ENCODE results near the gene TEKTIP1.
"Not testable (repeated sequence)": the region's sequence is repeated elsewhere in the genome, so short reads cannot be mapped to it uniquely, and the experiment has no call there.

TEKTIP1 gene

DNA sequence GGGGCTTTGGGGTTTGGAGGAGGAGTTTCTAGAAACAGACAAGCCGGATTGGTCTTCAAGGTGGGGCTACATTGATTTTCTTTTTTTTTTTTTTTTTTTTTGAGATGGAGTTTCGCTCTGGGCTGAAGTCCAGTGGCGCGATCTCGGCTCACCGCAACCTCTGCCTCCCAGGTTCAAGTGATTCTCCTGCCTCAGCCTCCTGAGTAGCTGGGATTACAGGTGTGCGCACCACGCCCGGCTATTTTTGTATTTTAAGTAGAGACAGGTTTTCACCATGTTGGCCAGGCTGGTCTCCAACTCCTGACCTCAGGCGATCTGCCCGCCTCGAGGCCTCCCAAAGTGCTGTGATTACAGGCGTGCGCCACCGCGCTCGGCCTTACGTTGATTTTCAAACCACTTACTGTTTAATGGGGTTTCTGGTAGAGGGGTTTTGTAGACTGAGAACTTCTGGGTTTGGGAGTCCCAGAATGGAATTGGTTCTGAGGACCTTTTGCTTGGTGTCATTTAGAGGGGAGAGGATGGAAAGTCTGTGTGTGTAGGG, 30.8 kb upstream of the TEKTIP1 start:
- not testable (repeated sequence) for DNase-seq

DNA sequence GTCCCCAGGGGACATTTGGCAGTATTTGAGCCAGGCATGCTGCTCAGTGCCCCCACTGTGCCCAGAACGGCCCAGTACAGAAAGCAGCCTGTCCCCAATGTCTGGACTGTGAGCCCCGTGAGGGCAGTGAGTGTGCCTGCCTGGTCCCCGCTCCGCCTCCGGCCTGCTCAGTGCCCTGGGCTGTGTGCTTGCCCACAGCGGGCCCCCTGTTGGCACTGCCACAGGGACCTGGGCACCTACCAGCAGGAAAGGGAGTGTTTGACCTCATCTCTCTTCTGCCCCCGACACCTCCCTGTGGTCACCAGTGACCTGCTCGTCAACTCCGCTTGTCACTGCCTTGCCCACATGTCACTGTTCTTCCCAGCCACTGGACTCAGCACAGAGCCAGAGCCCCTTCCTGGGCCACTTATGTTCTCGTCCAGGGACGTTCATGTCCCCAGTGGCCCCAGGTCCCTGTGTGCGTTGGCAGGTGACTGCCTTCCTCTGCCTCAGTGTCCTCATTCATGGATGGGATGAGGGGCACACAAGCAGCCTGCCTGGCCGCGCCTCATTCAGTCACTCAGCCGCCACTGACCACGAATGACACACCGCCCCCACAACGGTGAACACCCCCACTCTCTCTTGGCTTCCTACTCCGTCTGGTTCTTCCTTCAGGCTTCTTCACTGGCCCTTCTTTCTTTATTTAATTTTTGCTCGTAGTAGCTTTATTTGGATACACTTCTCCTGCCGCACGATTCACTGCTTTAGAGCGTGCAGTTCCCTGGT, 30.0 kb upstream of the TEKTIP1 start:
- no peak for DNase-seq

DNA sequence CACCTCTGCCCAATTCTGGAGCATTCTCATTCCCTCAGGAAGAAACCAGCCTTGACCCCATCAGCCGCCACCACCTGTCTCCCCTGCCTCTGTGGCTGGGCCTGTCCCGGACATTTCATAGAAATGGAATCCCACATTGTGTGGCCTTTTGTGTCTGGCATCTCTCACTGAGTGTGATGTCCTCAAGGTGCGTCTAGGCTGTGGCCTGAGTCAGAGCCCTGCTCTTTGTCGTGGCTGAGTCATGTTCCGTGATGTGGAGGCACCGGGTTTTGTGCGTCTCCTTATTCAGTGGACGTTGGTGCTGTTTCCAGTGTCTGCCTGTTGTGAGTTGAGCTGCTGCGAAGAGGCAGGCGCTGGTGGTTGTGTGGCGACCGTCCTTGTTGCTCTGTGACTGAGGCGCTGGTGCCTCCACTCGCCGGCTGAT, 29.4 kb upstream of the TEKTIP1 start:
- DNase-seq, result no peak

DNA sequence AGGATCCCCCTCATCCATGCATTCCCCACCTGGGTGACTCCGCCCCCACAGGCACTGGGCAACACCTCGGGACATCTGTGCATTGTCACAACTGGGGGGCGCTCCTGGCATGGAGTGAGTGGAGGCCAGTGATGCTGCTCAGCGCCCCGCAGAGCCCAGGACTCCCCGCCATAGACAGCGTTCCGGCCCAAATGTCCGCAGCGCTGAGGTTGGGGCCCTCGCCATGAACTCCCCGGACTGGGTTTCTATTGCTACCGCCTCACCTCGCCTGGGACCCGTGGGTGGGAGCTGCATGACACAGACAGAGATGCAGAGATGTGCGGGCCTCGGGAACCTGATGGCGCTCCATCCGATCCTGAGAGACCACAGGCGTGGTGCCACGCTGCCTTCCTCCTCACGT, 28.2 kb upstream of the TEKTIP1 start:
- no peak for DNase-seq

DNA sequence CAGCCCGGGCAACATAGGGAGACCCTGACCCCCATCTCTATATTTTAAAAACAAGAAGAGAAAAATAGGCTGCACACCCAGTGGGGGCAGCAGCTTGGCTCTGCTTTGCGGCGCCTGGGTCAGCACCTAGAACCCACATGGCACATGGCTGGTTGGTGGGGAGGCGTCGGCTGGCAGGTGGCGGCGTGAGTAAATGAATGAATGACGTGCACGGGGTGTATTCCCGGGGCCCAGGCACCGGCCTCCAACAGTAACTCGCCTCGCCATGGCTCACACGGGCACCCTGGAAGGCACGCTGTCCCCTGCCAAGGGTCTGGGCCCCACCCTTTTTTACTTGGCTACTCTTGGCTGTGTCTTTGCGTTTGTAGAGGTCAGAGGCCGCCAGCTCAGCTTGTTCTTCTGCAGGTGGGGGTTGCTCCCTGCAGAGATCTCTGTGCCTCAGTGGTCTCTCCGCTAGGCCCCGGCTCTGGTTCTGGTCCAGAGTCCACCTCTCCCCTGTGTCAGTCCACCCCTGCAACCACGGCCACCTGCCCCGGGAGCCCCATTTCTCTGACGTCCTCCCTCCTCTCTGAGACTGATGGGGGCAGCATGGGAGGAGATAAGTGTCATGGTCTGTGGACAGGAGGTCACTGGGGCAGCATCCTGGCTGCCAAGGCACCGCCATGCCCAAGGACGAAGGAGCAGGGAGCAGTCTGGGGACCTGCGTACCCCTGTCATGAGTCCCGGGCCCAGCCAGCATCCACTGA, 27.3 kb upstream of the TEKTIP1 start:
- DNase-seq, result no peak

DNA sequence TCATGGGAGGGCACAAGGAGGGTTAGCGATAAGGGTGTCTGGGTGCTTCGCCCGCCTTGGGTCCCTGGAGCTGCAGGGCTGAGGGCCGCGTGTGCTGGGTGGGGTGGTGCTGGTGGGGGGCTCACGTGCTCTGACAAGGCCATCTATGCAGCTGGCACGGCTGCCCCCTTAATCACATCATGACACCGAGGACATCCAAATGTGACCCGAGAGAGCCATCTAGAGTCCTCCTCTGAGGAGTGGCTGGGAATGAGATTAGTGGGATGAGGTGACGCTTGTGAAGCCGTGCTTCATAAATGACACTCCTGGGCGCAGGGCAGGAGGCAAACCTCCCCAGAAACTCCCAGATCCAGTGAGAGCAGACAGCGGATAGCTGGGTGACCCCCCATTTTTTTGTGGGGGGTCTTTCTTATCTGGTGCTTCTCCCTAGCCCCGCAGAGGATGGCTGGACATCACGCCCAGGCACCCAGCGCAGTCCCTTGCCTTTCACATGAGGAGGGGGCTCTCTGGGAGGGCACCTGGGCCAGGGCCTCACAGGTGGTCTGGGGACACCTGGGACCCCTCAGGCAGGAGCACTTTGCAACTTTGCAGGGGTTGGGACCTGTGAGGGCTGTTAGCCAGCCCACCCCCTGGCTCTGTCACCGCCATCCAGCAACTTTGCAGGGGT, 26.3 kb upstream of the TEKTIP1 start:
- DNase-seq, result no peak

DNA sequence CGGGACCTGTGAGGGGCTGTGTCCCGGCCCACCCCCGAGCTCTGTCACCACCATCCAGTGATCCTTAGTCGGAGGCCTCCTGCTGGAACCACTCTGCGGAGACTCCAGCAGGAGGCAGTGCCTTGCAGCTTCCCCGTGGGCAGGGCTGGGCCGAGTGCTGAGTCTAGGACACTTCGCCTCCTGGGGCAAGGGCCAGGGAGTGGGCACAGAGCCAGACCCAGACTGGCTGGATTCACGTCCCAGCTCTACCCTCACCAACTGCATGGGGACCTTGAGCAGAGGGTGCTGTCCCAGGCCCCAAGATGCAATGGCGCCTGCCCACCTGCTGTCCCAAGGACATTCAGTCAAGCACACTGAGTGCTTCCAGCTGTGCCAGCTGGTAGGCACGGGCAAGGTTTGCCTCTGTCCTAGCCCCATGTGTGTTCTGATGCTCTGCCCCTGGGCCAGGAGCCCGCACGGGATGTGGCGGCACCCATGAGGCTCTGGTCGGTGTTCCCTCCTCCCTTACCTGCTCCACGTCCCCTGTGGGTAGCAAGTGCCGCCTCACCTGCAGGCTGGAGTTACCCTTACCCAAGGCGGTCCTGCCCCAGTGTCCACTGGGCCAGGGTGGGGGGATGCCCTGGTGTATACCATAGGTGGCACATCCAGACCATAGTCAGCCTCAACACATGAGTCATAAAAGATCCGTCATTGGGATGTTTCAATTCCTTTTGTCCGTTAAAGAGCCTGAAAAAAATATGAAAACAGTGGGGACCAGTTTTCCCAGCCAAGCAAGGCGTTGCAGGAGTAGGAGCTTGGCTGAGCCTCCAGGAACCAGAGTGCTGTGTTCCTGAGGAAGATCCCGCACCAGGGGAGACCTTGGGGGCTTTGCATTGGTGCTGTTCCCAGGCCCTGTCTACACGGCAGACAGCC, 25.5 kb upstream of the TEKTIP1 start:
- no peak for DNase-seq

DNA sequence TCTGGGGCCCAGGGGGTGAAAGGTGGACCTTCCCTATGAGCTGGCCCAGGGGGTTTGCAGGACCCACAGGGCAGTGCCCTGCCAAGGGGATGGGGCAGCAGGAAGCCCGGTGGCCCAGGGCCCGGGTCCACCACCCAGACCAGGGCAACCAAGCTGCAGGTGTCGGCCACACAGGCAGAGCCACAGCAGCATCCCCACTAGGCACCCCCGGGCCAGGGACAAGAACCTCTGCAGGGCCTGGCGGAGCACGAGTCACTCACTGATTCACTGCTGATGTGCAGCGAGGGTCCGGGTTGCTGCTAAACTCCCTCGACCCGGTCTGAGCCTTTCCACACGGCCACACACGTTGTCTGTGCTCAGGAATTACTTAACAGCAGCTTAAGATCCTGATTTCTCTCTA, 24.0 kb upstream of the TEKTIP1 start:
- DNase-seq, result no peak

DNA sequence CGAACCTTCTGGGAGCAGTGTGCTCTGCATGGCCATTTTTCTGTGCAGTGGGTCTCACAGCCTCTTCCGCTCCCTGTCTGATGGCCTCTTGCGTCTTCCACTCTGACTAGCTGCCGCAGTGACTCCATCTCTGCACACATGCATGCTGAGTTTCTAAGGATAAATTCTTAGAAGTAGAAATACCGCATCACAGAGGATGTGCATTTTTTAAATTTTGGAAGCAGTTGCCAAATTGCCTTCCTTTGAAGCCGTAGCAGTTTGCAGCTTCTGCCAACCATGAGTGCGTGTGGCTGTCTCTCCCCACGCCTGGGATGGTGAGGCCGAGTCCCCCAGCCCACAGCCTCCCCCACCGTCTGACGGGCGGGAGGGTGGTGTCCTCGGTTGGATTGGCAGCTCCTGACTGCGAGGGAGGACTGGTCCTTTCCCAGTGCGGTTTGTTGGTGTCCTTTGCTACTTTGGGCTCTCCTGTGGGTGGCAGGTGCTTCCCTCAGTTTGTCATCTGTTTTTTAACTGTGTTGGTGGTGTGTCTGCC, 23.0 kb upstream of the TEKTIP1 start:
- DNase-seq, result no peak

DNA sequence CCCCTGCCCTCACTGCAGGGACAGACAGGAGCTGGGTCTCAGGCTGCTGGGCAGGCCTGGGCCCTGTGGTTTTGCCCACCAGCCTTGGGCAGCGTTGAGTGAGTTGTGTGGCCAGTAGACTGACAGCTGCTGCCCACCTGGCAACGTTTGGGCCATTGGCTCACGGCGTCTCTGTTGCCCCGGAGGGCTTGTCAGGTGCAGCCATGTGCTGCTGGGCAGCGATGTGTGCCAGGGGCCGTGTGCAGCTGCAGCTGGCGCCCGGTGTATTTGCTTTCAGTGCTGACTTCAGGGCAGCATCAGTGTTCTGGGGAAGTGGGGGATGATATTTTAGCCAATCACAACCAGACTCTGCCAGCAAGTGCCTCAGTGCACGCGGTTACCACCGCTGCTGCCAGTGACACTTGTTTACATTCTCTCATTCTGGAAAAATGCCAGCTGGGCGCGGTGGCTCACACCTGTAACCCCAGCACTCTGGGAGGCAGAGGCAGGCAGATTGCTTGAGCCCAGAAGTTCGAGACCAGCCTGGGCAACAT, 22.2 kb upstream of the TEKTIP1 start:
- peak; percentile 45 for DNase-seq

DNA sequence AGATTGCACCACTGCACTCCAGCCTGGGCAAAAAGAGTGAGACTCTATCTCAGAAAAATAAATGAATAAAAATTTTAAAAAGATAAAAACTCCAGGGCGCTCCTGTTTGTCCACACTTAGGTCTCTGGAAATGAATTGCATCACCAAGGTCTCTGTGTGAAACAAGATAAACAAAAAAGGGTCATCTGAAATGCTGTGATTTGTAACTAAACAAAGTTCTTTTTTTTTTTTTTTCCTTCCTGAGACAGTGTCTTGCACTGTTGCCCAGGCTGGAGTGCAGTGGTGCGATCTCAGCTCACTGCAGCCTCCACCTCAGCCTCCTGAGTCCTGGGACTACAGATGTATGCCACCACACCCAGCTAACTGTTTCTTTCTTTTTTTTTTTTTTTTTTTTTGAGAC, 21.3 kb upstream of the TEKTIP1 start:
- DNase-seq, result no peak

DNA sequence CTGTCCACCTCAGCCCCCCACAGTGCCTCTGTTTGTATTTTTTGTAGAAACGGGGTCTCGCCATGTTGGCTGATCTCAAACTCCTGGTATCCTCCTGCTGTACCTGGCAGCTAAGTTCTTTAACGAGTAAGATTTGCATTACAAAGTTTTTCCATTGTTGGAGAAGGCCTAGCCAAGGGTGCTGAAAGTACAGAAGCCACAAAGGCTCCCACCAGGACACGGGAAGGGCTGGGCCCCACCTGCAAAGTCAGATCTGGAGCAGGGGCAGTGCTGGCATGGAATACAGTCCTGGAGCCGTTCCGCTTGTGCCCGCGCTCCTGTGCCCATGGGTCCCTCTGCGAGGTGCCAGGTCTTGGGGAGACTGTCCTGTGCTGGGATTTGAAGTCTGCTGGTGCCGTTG, 20.7 kb upstream of the TEKTIP1 start:
- no peak for DNase-seq

DNA sequence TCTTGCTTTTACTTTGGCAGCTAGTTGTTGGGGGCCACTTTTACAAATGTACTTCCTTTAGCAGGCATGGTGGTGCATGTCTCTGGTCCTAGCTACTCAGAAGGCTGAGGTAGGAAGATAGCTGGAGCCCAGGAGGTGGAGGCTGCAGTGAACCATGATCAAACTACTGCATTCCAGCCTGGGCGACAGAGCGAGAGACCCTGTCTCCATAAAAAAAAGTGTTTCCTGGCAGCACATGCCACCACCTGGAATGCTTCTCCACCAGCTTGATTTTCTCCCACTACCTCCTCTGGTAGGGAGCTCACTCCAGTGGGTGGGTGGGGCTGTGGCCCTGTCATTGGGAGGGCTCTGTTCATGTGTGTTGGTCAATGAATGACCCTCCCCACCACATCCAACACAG, 20.3 kb upstream of the TEKTIP1 start:
- DNase-seq, result no peak

DNA sequence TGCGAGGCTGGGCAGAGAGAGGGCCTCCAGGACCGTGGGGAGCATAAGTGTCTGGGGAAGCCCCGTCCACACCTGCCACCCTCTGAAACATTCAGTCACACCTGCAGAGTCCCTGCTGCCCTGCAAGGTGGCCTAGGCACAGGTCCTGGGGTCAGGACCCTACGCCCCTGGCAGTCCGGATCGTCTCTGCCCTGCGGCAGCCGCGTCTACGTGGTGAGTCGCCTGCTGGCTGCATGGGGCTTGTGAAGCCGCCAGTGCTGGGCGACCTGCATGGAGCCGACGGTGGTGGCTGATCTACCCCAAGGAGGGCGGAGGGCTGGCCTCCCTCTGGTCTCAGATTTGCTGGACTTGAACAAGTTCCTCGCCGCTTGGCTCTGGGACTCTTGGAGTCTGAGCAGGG, 19.8 kb upstream of the TEKTIP1 start:
- no peak for DNase-seq

DNA sequence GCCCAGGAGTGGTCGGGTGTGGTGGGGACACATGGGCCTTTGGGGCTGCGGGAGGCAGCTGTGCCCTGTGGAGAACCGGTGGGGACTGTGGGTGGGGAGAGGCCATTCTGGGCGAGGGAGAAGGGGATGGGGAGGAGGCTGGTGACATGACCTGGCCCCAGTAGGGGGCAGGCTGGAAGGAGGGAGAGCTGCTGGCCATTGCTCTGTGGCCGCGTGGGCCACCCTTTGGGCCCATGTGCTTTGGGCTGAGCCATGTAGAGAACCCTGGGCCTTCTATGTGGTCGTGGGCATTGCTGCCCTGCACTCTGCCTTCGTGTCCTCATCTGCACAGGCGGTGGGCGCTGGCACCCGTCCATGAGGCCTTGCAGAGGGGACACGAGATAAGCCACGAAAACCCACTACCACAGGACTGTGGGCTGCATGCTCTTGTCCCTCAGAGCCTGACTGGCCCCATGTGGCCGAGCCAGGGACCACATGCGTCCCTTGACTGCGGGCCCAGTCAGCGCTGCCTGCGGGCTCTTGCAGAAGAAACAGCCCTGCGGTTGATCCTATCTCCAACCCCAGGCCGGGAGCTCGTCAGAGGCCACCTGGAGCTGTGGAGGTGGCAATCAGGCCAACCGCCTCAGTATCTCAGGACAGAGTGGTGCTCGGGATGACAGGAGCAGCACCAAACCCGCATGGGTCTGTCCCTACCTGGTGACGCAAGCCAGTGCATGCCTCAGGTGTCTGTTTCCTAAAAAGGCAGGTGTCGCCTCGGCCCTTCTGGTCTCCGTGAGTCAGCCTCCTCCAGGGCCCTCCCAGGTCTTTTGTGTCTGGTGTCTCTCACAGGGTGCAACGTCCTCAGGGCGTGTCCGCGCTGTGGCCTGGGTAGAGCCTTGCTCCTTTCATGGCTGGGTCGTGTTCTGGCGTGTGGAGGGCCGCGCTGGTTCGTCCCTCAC, 18.5 kb upstream of the TEKTIP1 start:
- DNase-seq, result no peak

DNA sequence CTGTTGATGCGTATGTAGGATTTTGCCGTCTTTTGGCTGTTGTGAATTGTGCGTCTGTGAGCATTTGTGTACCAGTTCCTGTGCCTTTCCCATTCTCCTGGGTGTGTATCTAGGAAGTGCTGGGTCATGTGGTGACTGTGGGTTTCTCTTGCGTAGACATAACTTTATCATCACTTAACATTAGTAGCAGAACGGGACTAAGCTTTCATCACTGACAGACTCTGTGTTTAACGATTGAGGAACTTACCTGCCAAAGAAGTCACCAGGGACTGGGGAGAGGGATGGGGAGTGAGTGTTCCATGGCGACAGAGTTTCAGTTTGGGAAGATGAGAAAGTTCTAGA, 17.9 kb upstream of the TEKTIP1 start:
- no peak for DNase-seq

DNA sequence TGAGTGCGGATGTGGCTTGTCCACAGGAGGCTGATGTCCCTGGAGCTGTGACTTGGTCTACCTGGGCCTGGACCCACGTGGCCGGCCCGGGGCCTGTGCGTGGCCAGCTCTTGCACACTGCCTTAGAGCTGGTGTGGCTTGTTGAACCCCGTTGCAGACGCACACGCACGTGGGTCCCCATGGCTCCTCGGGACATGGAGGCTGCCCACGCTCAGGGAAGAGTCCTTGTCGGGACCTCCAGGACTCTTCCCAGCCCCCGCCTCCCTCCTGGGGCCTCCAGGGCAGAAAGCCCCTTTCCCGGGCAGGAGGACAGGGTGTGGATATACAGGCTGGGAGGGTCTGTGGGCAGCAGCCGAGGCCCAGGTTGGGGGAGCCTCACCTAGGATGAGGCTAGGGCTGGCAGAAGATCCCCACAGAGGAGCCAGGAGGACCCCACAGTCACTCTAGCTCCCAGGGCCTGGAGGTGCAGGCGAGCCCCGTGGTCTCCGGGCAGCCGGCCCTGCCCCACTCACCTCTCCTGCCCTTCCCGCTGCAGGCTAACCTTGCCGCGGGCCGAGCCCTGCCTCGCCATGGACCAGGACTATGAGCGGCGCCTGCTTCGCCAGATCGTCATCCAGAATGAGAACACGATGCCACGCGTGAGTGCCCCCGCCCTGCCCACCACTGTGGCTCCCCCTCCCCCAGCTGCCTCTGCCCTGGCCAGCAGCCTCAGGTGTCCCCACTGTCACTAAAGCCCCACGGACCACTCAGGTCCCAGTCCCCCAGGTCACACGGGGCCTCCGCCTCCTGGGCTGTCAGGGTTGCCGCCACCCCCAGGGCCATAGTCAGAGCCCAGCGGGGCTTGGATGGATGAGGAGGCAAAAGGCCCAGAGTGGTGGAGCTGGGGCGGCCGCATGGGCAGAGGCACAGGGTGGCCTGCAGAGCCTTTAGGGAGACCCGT, 16.3 kb upstream of the TEKTIP1 start:
- no peak for DNase-seq

DNA sequence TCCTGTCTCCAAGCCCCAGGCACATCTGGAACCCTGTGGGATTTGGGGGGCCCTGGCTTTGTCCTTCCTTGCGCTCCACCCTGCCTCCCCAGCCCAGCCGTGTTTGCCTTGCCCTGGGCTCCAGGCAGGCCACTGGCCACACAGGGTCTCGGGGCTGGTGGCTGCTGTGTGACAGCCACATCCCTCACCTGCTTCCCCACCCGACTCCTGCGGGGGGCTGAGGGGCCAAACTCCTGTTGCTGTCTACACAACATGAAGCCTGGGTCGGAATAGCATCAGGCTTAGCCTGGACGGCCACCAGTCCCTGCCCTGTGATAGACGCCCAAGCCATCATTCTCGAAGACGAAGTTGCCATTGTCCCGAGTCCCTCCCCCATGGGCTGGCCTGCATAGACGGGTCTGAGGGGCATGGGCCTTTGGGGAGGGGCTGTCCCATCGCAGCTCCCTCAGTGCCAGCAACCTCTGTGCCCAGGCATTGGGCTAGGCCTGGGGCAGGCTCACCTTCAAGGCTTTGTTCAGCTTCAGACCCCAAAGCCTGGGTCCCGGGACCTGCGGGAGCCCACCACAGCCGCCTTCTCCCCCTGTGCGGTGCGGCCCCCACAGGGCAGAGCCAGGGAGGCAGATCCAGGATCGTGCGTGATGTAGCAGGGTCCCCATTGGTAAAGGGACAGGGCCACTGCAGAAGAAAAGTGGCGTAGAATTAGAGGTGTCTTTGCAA, 15.5 kb upstream of the TEKTIP1 start:
- no peak for DNase-seq
